WTC11 (cell line): ENCODE data around the gene NAA25.

Experiments
- GRHL2 ChIP-seq: fragments of 250-450 bp; sonication (Bioruptor Pico); IDR thresholded peaks from 2 replicates; pipeline ENCODE4 v1.8.0; 2022; ENCODE audit warnings: mild to moderate bottlenecking, moderate library complexity; ENCODE audit not compliant: insufficient replicate concordance, severe bottlenecking
- TP53 ChIP-seq: sonication (generic); formaldehyde crosslinking; IDR thresholded peaks from 2 replicates; pipeline ENCODE4 v1.8.1; 2023; ENCODE audit warnings: mild to moderate bottlenecking, missing genetic modification reagents
- TF ChIP-seq, protein P1 (sequence below): fragments of 200-600 bp; IDR thresholded peaks from 2 replicates; pipeline ENCODE4 v1.8.0; 2022; ENCODE audit warnings: antibody characterized with exemption

DNA sequence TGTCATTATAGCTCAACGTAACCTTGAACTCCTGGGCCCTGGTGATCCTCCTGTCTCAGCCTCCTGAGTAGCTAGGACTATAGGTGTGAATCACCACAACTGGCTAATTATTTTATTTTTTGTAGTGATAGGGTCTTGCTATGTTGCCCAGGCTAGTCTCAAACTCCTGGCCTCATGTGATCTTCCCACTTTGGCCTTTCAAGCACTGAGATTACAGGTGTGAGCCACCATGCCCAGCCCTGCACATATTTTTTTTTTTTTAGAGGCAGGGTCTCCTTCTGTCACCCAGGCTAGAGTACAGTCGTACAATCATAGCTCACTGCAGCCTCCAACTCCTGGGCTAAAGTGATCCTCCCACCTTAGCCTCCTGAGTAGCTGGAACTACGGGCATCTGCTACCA lies 104.5 kb downstream of the NAA25 start:
- TF ChIP-seq GRHL2 (CRISPR knock-in tag) = no peak
- TF ChIP-seq, protein P1, sequence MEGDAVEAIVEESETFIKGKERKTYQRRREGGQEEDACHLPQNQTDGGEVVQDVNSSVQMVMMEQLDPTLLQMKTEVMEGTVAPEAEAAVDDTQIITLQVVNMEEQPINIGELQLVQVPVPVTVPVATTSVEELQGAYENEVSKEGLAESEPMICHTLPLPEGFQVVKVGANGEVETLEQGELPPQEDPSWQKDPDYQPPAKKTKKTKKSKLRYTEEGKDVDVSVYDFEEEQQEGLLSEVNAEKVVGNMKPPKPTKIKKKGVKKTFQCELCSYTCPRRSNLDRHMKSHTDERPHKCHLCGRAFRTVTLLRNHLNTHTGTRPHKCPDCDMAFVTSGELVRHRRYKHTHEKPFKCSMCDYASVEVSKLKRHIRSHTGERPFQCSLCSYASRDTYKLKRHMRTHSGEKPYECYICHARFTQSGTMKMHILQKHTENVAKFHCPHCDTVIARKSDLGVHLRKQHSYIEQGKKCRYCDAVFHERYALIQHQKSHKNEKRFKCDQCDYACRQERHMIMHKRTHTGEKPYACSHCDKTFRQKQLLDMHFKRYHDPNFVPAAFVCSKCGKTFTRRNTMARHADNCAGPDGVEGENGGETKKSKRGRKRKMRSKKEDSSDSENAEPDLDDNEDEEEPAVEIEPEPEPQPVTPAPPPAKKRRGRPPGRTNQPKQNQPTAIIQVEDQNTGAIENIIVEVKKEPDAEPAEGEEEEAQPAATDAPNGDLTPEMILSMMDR = no peak
- TF ChIP-seq TP53 (CRISPR knock-in tag) = no peak
